Measurements from ENCODE around the gene NDUFV1. TPM values are rescaled to one million over a fixed set of nuclear protein-coding genes. Genes with fewer than 3 reads are reported as not detected.
"Not testable (repeated sequence)": the region's sequence is repeated elsewhere in the genome, so short reads cannot be mapped to it uniquely, and the experiment has no call there.

NDUFV1 gene
- 100 to 1,000 TPM; 312 to 369 TPM for total RNA-seq
- polyA plus RNA-seq (ENCODE audit: insufficient read depth, low read depth, low replicate concordance) = 187 TPM
- long read RNA-seq, donor 1, transcript NDUFV1-201 (10 exons, 1,596 nt) = major isoform, 37 of 158 reads
- long read RNA-seq, donor 1, partial matches to known transcripts = 113 of 158 reads
- long read RNA-seq, donor 1, other reads (novel, unspliced or antisense) = 0 of 158 reads
- long read RNA-seq, donor 2, transcript NDUFV1-201 (10 exons, 1,596 nt) = major isoform, 28 of 59 reads
- long read RNA-seq, donor 2, transcript NDUFV1-220 (3 exons, 736 nt) = minor isoform, 5 of 59 reads
- long read RNA-seq, donor 2, partial matches to known transcripts = 23 of 59 reads
- long read RNA-seq, donor 2, other reads (novel, unspliced or antisense) = 0 of 59 reads

DNA sequence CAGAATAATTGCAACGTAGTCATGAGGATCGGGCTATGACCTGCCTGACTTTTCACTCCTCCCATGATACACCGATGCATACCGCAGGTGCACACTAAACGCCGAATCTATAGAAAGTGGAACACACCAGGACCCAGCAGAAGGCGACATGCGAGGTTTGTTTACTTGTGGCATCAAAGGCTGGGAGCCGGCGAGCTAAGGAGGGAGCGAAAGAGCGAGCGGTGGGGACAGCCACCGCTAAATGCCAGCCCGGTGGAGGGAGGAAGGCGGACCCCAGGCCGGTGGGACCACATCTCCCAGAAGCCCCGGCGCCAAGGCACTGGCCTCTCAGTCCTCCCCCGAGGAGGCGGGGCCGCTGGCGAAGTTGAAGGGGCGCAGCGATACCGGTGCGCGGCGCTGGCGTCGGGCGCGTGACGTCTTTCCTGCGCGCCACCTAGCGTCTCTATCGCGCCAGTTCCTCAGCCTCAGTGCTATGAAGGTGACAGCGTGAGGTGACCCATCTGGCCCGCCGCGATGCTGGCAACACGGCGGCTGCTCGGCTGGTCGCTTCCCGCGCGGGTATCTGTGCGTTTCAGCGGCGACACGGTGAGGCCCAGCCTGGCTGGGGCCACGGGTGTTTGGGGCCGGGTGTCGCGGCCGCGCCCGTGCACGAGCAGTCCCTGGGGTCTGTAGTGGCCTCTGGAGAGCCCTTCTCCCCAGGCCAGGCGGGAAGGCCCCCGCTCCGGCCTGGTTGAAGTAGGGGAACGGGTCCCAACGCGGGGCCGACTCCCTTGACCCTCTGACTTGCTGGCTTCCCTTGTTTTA, at the start of gene NDUFV1:
TSS of gene NDUFV1 (plus strand) at position 445 of the 804 bp plus-strand sequence. CDS start at position 514, 69 bp downstream.
- WGBS, 2 donors = 0 to 1% methylated on average over 32 to 50 of the region's 69 CpGs
- Histone ChIP-seq H3K27me3 (no peaks in the 10 kb centered on the region), H3K27ac (peak within 1 kb of the TSS; percentile 69 to 85), H3K9me3 (no peaks in the 10 kb centered on the region), H3K4me1 (peaks cover 18% of the 10 kb centered on the region), H3K36me3 (ENCODE audit: low read depth, missing control alignments) (no peaks in the 10 kb centered on the region), H3K4me3 (peak within 1 kb of the TSS; percentile 84 to 96)
- intact Hi-C loops (cut with DNase I; ENCODE audit: low total_unique reads) = no loop called here
- DNase-seq = peak; percentile 98
- TF ChIP-seq, protein P1, sequence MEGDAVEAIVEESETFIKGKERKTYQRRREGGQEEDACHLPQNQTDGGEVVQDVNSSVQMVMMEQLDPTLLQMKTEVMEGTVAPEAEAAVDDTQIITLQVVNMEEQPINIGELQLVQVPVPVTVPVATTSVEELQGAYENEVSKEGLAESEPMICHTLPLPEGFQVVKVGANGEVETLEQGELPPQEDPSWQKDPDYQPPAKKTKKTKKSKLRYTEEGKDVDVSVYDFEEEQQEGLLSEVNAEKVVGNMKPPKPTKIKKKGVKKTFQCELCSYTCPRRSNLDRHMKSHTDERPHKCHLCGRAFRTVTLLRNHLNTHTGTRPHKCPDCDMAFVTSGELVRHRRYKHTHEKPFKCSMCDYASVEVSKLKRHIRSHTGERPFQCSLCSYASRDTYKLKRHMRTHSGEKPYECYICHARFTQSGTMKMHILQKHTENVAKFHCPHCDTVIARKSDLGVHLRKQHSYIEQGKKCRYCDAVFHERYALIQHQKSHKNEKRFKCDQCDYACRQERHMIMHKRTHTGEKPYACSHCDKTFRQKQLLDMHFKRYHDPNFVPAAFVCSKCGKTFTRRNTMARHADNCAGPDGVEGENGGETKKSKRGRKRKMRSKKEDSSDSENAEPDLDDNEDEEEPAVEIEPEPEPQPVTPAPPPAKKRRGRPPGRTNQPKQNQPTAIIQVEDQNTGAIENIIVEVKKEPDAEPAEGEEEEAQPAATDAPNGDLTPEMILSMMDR (IDR thresholded peaks at IDR 0.05) = peak; percentile 49 to 74 (median 70)
- no peak for TF ChIP-seq POLR2A (IDR thresholded peaks at IDR 0.05)

DNA sequence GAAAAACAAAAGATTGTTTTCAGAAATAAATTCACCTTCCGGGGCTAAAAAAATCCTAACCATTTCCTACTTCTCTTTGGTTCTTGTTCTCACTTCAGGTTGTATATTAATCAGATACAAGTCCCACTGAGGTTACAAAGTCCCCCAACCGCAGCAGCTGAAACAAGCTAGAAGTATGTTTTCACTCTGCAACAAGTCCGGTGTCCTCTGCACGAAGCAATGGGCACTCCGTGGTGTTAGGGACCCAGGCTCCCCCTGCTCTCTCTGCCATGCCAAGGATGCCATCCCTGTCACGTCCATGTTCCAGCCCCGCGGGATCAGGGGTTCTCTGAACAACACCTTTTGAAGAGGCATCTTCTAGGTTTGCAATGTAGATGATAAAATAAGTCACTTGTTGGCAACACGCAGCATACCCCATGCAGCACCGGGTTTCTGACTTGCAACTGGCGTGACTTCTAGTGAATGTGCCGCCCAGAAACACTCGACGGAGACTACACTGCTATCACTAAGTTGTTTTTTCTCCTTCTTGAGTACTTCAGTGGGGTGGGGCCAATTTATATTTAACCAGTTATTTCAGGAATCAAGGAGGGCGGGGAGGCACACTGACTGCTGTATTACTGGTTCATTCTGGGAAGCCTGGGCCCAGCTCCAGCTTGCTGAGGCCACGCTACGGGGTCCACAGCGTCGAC, 48.5 kb upstream of the NDUFV1 start:
- intact Hi-C loops (cut with DNase I; ENCODE audit: low total_unique reads) = no loop called here
- DNase-seq = no peak
- TF ChIP-seq, protein P1 (IDR thresholded peaks at IDR 0.05) = no peak
- TF ChIP-seq POLR2A (IDR thresholded peaks at IDR 0.05) = no peak
- WGBS, 2 donors = 34 to 57% methylated on average over 19 of the region's 19 CpGs
- H3K27me3 ChIP-seq = no peaks in the 10 kb centered on the region
- no peak overlapping the region for H3K4me3 ChIP-seq
- H3K36me3 ChIP-seq (ENCODE audit: low read depth, missing control alignments) = no peaks in the 10 kb centered on the region
- H3K4me1 ChIP-seq = peaks cover 1% of the 10 kb centered on the region
- H3K9me3 ChIP-seq = no peaks in the 10 kb centered on the region
- H3K27ac ChIP-seq = no peak overlapping the region

DNA sequence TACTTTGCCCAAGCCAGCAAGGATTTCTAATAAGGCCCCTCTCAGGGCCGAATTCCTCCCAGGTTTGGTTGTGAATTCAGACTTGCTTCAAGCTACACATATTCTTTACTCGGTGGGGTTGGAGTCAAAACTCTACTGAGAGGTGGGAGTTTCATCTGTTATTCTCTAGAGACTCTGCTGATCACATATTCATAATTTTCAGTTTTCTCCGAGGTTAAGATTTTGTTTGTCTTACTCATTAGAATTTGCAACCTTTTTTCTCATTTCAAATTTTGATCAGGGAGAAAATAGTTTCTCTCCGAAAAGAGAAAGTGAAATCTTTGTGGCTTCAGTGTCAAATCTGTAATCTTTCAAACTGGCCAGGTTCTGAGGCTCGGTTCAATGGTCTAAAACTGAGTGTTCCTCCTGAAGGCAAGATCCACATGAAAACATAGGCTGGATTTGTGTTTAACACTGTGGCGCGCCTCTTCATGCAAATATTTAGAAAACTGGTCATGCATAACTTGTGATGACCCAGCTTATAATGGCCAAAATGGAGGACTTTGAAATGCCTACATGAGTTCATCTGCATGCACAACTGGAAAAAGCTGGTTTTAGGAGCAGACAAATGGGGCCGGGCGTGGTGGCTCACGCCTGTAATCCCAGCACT, 44.6 kb upstream of the NDUFV1 start:
- TF ChIP-seq POLR2A (IDR thresholded peaks at IDR 0.05) = no peak
- no peaks in the 10 kb centered on the region for H3K9me3 ChIP-seq
- no peaks in the 10 kb centered on the region for H3K36me3 ChIP-seq (ENCODE audit: low read depth, missing control alignments)
- H3K4me3 ChIP-seq = no peak overlapping the region
- H3K27ac ChIP-seq = no peak overlapping the region
- H3K4me1 ChIP-seq = peaks cover 4% of the 10 kb centered on the region
- no peak for DNase-seq
- intact Hi-C loops (cut with DNase I; ENCODE audit: low total_unique reads) = no loop called here
- 78 to 82% methylated on average over 10 of the region's 10 CpGs for WGBS, 2 donors
- no peaks in the 10 kb centered on the region for H3K27me3 ChIP-seq

DNA sequence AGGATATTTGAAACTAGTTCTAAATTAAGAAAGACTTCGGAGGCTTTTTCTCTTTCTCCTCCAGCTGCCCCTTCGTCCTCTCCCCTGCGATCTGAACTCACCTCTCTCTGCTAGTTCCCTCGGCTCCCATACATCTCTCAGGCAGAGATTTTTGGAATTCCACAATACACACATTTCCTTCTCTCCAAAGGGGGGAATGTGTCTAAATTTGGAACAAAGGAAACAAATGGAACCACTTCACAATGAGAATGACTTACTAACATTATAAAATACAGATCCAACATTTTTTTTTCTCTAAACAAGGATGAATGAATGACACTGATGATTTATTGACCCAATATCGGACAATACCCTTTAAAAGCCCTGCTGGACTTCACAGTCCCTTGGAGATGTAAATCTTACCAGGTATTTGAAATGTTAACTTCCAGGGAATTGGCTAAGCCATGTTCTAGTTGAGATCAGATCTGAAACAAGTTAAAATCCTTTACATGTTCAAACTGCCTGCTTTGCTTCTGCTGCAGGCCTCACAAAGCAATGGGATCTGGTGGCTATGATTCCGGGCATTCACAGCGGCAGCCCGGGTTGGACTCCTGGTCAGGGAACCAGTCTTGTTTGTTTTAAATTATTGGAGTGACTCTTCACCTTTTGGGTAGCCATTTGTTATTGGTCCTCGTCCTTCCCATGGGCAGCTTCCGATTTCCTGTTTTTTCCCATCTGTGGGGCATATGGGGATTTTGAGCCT, 43.6 kb upstream of the NDUFV1 start:
- H3K27me3 ChIP-seq = no peaks in the 10 kb centered on the region
- H3K36me3 ChIP-seq (ENCODE audit: low read depth, missing control alignments) = no peaks in the 10 kb centered on the region
- DNase-seq = no peak
- no peak for TF ChIP-seq POLR2A (IDR thresholded peaks at IDR 0.05)
- TF ChIP-seq, protein P1 (IDR thresholded peaks at IDR 0.05) = no peak
- peaks cover 4% of the 10 kb centered on the region for H3K4me1 ChIP-seq
- WGBS, 2 donors = 68 to 78% methylated on average over 10 of the region's 10 CpGs
- H3K9me3 ChIP-seq = no peaks in the 10 kb centered on the region
- intact Hi-C loops (cut with DNase I; ENCODE audit: low total_unique reads) = no loop called here
- no peak overlapping the region for H3K27ac ChIP-seq
- no peak overlapping the region for H3K4me3 ChIP-seq

DNA sequence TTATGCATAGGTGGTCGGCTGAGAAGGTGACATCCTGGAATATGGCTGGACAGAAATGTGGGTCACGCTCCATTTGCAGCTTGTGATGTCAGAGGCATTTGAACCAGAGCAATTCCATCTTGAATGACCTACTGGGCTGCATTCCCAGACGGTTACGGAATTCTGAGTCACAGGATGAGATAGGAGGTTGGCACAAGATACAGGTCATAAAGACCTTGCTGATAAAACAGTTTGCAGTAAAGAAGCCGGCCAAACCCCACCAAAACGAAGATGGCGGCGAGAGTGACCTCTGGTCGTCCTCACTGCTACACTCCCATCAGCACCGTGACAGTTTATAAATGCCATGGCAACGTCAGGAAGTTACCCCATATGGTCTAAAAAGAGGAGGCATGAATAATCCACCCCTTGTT, 43.0 kb upstream of the NDUFV1 start:
- H3K4me3 ChIP-seq; H3K36me3 ChIP-seq (ENCODE audit: low read depth, missing control alignments); intact Hi-C loops (cut with DNase I; ENCODE audit: low total_unique reads); H3K9me3 ChIP-seq; H3K4me1 ChIP-seq; H3K27me3 ChIP-seq; H3K27ac ChIP-seq: not testable (repeated sequence)
- DNase-seq = peak; percentile 80
- 42 to 60% methylated on average over 11 of the region's 11 CpGs for WGBS, 2 donors

All from testis (tissue), 5 donors.